Measurements from ENCODE around the gene MPDU1.
A peak's percentile ranks its signal among the peaks of the same experiment; 100 is the strongest.

The MPDU1 gene

DNA sequence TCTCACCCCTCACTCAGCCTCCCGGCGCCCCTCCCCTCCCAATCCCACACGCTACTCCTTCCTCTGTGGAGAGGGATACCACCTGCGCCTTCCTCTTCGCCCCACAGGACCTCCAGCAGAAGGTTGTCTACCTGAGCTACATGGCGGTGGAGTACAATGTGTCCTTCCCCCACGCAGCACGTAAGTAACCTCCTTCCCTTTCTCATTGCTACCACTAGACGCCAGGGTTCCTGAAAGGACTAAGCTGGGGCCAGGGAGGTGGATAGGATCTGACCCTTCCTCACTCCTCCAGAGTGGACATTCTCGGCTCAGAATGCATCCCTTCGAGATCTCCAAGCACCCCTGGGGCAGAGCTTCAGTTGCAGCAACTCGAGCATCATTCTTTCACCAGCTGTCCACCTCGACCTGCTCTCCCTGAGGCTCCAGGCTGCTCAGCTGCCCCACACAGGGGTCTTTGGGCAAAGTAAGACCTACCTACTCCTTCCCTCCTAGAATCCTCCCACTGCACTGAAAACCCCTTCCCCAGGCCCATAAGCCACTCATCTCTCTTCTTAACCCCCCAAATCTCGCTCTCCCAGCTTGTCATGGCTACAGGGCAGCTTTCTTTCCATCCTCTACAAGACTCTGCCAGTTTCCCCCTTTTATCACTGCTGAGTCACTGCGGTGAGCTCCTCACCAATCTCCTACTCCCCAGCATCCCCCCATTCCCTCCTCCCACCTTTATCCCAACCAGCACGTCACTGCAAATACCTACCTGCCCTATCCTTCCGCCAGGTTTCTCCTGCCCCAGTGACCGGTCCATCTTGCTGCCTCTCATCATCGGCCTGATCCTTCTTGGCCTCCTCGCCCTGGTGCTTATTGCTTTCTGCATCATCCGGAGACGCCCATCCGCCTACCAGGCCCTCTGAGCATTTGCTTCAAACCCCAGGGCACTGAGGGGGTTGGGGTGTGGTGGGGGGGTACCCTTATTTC lies 2.8 kb upstream of the MPDU1 start:
- no peak for DNase-seq (ENCODE audit: low read depth, low spot score)

DNA sequence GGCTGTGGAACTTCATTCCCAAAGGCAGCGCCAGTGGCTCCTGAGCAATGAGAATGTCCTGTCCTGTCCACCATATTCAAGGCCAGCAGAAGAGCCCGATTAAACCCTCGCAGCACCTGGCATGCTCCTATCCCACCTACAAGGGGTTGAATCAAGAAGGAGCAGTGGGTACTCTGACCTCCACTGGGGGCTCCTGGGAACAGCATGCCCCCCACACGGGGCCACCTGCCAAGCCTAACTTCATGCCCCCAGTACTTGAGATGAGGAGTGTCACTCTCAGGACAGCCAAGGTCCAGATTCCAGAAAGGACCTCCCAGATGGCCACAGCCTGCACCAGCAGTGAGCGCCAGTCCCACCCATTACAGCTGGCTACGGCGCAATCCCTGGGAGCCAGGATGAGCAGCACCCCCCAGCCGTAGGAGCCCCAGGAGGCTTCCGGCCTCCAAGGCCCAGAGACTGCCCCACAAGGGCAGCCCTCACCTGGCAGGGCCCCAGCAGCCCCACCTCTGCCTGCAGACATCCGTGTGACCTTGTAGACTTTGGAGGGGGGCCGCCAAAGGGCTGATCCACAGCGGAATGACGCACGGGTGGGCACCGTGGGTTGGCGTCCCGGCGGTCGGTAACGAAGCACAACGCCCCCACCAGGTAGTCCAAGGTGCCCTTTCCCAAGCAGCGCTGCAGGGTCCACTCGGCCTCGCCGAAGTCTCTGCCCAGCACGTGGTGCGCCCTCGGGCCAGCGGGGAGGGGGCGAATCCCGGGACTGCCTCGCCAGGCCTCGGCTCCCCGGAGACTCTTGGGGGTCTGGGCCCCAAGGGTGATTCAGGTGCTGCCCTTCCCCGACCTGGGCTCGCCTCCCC lies 1.0 kb upstream of the MPDU1 start:
- DNase-seq (ENCODE audit: low read depth, low spot score) = peak; percentile 19

DNA sequence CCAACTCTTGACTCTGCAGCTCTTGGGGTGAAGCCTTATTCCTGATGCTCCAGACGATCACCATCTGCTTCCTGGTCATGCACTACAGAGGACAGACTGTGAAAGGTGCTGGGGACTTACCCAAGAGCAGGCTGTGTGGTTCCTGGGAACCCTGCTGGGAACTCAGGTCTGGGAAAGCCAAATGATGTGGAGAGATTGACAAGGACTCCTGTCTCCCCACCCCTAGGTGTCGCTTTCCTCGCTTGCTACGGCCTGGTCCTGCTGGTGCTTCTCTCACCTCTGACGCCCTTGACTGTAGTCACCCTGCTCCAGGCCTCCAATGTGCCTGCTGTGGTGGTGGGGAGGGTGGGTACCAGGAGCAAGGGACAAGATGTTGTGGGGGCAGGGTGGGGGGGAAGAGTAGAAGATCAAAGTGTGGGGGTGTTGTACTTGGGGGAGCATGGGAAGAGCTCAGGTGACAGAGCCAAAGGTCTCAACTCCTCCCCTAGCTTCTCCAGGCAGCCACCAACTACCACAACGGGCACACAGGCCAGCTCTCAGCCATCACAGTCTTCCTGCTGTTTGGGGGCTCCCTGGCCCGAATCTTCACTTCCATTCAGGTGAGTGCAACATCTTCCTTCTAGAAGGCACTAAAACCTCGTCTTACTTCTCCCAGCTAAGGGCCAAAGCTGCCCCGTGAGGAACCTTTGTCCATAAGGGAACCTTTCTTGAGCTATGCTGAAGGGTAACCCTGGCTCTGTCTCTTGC lies 3.2 kb downstream of the MPDU1 start:
- DNase-seq (ENCODE audit: low read depth, low spot score) = peak; percentile 70

DNA sequence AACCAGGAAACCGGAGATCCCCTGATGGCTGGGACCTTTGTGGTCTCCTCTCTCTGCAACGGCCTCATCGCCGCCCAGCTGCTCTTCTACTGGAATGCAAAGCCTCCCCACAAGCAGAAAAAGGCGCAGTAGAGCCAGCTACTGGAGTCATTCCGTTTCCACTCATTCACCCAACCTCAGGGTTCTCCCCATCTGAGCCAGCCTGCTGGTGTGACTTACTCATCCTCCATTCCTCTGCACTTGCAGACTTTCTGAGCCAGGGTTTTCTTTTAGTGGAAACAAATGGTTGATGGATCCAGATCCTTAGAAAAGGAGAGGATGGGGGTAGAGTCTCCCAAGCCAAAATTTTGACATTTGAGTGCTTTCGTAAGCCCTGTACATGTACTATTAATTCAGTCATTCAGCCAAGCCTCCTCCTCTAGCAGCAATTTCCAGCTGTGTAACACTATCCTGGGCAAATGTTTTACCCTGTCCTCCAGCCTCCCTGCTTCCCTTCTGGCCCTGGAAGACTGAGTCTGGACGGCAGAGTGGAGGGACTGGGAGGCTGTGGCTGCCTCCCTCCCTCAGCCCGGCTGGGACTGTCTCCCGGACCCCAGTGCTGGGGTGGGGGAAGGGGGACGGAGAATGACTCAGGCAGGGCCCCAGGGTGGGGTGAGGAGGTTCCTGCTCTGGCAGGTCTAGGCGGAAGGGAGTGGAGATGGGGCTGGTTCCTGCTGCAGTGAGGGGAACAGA lies 3.9 kb downstream of the MPDU1 start:
- peak; percentile 51 for DNase-seq (ENCODE audit: low read depth, low spot score)

DNA sequence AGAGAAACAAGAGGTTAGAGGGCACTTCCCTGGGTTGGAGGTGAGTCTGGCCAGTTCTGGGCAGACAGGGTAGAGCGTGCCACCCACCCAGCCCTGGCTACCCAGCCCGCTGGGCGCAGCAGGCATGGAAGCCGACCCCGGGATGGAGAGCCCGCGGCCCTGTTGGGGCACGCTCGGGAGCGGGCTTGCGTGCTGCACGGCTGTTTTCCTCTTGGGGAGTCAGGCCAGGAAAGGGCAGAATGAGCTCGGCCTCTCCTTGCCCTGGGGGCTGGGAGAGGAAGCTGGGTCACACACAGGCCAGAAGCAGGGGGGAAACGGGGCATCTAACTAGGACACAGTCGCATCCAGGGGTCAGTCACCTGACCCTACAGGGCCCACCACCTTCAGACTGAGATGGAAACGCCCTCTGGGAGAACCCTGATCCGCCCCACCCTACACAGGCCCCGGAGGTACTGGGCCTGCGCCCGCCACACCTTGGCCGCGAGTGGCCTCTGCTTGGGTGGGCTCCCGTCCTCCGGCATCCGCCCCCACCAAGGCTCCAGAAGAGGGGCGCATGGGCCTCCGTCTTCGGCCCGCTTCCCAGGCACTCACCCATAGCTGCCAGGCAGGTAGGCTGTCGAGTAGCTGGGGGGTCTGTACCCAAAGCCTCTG lies 5.0 kb downstream of the MPDU1 start:
- peak; percentile 47 for DNase-seq (ENCODE audit: low read depth, low spot score)

DNA sequence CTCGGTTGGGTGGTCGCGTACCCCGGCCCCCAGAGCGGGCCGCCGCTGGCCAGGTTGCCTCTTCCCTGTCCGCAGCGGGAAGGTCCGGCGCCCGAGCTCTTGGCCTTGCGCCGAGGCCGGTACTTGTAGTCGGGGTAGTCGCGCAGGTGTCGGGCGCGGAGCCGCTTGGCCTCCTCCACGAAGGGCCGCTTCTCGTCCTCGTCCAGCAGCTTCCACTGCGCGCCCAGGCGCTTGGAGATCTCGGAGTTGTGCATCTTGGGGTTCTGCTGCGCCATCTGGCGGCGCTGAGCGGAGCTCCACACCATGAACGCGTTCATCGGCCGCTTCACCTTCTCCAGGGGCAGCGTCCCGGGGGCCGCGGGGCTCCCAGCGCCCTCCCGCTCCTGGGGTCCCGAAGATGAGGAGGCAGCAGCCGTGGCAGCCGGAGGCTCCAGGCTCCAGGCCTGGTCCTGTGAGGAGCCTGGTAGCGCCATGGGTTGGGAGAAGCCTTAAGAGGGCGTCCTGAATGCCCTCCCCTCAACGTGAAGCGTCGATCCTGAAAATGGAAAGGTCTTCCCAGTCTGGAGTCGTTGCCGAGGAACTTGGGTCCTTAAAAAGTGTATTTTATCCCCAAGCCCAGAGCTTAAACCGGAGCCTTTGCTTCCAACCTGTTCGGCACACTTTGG lies 5.7 kb downstream of the MPDU1 start:
- peak; percentile 94 for DNase-seq (ENCODE audit: low read depth, low spot score)

DNA sequence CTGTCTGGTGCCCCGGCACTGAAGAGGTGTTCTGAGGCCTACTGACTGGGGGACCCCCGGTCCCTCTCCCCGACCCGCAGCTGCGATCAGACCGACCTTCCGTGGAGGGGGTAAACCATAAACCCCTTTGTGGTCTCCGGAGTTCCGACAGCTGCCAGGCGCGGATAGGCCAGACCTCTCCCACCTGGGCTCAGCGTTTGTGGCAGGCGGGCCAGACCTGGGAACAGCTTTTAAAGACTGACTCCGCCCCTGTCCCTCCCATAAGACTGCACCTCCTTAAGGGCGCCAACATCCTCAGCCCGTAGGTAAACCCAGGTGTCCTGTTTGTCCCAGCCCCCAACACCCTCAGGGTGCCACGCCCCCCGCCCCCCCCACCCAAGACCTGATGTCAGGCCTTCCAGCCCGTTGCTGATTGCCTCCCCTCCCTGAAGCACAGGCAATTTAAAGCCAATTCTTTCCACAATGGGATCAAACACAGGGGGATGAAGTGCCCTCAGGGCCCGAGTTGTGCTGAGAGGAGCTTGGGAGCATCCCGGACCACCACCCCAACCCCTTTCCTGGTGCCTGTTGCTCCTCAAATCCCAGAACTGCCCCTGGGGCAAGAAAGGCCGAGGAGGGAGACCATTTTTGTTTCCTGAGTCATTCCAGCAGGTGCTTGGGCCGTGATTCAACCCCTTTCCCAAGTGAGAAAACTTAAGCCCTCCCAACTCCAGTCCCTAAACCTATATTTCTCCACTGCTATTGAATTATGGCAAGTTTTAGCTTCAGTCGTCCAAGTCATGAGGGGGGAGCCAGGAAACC lies 6.4 kb downstream of the MPDU1 start, which contains the start of gene SOX15:
TSS of gene SOX15 (minus strand) at position 204 of the 801 bp plus-strand sequence. CDS start 418 bp downstream, outside the sequence.
- DNase-seq (ENCODE audit: low read depth, low spot score) = peak; percentile 93

DNA sequence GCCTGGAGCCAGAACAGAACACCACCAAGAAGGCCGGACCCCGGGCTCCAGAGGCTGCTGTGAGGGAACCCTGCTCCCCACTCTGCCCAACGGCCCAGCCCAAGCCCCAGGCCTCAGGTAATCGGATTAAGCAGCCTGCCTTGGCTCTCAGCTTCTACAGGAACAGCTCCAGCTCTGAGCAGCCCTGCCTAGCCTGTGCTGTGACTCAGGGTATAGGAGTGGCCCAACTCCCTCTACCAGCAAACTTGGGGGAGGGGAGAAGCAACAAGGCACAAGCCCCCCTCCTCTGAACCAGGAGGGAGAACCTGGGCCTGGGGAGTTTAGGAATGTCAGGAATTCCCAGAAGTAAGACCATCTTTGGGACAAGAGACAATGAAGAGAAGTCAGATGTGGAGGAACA lies 7.1 kb downstream of the MPDU1 start:
- peak; percentile 96 for DNase-seq (ENCODE audit: low read depth, low spot score)

DNA sequence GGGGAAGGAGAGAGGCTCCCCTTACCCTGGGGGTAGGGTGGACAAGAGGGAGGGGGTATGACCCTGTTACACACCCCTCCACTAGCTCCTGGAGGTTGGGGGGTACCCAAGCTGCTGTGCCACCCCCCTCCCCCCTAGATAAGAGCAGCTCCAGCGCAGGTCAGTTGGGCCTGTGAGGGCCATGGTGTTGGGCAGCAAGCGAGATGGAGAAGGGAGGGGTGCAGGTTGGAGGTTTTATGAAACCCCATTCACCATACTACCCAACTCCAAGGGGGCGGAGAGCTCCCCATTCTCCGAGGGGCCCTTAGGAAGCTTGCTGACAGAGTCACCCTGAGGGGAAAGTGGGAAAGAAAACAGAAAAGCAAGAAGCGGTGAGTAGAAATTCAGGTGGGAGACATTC lies 7.9 kb downstream of the MPDU1 start:
- DNase-seq (ENCODE audit: low read depth, low spot score) = no peak

DNA sequence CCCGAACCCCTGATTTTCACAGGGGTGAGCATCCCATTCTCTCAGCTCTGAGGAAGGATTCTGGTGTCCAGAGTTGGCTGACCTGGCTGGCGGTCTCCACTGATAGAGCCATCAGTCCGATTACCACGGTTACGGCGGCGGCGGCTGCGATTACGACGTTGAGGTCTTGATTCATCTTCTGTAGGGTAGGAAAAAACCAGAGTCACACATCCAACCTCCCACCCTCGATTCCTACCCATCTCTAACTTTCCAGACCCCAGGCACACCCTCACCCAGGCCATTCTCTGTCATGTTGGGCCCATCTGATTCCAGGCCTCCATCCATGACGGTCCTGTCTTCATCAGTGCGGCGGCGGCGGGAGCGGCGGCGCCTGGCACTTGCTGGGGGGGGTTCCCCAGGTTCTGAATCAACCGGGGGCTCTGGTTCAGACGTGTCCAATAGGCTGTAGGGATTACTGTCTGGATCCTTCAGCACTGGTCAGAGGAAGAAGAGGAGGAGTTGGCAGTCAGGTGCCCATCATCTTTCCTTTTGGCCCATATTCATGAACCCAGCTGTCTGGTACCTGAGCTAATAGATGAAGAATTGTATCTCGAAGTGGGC lies 8.9 kb downstream of the MPDU1 start:
- DNase-seq (ENCODE audit: low read depth, low spot score) = no peak

DNA sequence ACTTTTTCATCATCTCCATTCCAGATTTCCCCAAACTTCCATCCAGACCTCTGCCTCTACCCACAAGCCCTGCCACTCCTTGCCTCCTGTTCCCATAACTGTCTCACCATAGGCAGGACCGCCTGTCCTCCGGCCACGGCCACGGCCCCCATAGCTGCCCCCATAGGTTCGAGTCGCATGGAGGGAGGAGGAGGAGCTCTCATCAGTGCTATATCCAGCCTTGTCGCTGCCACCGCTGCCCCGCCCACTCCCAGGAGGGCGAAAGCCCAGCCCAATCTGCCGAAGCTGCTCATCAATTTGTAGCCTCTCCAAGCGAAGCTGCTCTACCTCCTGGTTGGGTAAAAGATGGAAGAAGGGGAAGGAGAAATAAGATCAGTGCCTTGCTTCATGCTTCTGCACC lies 9.6 kb downstream of the MPDU1 start:
- peak; percentile 25 for DNase-seq (ENCODE audit: low read depth, low spot score)

DNA sequence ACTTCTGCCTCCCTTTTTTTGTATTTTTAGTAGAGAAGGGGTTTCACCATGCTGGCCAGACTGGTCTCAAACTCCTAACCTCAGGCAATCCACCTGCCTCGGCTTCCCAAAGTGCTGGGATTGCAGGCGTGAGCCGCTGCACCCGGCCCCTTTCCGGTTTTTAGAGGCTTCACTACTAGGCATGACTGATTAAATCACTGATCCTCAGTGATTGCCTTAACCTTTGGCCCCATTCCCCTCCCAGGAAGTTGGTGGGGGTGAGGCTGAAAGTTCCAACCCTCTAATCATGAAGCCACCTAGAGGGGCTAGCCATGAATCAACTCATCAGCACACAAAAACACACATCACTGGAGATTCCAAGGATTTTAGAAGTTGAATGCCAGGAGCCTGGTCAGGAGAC lies 13.9 kb downstream of the MPDU1 start:
- DNase-seq (ENCODE audit: low read depth, low spot score) = peak; percentile 4

DNA sequence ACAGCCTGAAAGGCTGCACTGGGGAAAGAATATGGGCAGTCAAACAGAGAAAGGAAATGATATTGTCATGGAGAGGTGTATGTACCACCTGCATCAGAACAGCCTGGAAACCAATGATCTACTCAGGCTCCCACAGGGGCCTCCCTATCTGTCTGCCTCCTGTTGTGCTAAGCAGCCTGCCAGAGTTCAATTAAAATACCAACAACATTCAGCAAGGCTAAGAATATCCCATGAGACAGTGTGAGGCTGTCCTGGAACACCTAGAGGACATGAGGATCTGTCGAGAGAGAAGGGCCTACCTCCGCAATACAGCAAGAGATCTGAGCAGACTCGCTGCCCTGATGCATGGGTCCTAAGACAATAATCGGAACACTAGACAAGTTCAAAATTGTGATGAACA lies 22.6 kb downstream of the MPDU1 start:
- no peak for DNase-seq (ENCODE audit: low read depth, low spot score)

DNA sequence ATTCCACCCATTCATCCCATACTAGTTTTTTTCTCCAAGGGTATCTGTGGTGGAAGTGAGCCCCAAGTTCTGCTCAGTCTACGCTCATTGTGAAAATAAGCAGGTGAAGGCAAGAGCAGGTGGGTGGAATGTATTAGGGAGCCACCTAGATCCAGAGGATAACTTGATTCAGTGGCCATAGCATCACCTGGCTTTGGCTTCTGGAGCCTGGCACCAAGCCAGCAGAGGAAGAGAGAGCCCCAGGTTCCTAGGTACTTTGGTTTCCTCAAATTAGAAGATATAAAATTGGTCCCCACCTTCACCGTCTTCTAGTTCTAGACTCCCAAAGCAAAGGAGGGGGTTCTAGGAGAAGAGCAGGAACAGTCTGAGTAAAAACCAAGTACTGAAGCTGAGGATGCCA lies 27.0 kb downstream of the MPDU1 start:
- DNase-seq (ENCODE audit: low read depth, low spot score) = no peak

DNA sequence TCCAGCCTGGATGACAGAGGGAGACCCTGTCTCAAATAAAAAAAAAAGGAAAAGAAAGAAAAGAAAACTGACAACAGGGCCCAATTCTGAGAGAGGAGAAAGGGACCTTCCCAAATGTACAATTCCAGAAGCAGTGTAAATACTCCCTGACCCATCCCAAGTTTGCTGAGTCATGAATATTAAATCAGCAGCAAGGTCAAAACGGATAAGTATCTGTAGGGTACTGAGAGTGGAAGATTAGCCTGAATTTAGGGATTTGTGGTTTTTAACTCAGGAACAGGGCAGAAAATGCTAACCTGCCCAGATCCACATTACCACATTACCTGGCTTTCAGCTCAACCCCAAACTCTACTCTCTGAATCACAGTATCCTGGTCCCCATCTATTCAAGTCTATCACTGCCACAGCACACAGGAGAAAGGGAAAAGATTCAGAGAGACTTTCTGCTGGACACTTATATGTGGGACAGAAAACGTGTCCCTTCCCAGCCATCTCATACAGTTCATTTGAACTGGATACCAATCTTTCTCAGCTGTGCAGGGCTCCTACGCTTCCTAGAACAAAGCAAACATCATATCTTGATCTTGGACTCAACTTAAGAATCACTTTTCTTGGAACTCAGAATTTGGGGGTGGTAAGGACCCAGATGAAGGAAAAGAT lies 28.1 kb downstream of the MPDU1 start:
- DNase-seq (ENCODE audit: low read depth, low spot score) = no peak

DNA sequence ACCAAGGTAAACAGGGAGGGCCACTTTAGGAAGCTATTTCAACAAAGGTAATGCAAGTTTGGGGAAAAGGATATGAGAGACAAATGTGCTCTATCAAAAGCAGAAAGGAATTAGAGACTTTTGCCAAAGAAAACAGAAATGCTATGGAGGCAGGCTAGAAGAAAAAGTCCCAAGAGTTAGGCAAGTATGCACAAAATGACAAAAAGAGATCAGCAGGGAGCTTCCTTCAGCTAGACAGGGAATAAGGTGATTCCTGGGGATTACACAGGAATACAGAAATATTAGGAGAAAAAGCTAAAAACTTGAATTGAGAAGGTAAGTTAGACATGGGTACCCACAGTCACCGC lies 28.6 kb downstream of the MPDU1 start:
- DNase-seq (ENCODE audit: low read depth, low spot score) = no peak

DNA sequence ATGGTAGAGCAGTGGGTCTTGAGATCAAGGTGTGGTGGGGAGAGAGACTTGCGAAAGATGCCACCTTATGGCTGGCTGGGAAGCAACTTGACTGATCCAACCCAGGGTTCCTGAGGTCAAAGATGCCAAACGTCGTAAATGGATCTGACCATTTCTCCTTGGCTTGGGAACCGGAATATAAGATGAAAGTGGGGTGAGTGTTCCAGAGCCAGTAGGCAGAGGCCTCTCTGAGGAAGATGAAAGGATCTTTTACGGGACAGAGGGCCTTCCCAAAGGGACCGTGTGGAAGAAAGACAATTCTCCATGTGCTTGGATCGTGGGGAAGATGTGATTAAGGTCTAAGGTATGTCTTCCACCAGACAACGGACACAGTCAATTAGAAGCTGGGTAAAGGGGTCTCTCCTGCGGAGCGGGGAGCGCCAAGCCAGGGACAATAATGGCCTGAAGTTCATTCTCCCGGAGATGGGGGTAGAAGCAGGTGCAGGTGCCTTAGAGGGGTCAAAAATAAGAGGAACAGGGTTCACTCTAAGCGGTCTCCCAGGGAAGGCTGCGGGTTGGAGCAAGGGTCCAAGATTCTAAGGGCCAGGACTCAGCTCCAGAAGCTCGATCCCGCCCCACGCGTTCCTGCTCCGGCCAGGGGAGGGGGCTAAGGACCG lies 30.2 kb downstream of the MPDU1 start:
- peak; percentile 59 for DNase-seq (ENCODE audit: low read depth, low spot score)

All from ELF-1 (cell line).